Right lobe of liver (tissue), 6 donors: ENCODE measurements around the gene SH3GL1. TPM values are rescaled to one million over a fixed set of nuclear protein-coding genes. Genes with fewer than 3 reads are reported as not detected.

Experiments
- ATAC-seq, 4 donors: fragments of 200-7000 bp; cut with Tn5 transposase; one replicate each; pipeline ENCODE4 v1.9.1; 2020; ENCODE audit warnings: mild to moderate bottlenecking in 4 of 4, moderate library complexity in 4 of 4
- DNase-seq, 3 donors: peaks; one replicate each; pipeline ENCODE4 v3.0.0-alpha.2; 2020
- H3K27ac ChIP-seq, 3 donors: fragments of 200-600 bp; one replicate each; pipeline ENCODE4 v1.8.0; 2022
- H3K27me3 ChIP-seq, 2 donors: fragments of 200-600 bp; one replicate each; pipeline ENCODE4 v1.8.0; 2022
- H3K36me3 ChIP-seq, 4 donors: fragments of 200-600 bp; sonication (generic) in 1 of 4; one replicate each; pipeline versions ENCODE4 v1.5.1 to v1.8.0; 2017 to 2022; ENCODE audit warnings: control low read depth in 1 of 4
- H3K4me1 ChIP-seq, 4 donors: fragments of 200-600 bp; sonication (generic) in 1 of 4; one replicate each; pipeline versions ENCODE4 v1.5.1 to v1.8.0; 2017 to 2022; ENCODE audit warnings: control low read depth in 1 of 4
- H3K4me3 ChIP-seq, 3 donors: fragments of 200-600 bp; one replicate each; pipeline ENCODE4 v1.8.0; 2022
- H3K9me3 ChIP-seq, 4 donors: fragments of 200-600 bp; sonication (generic) in 1 of 4; one replicate each; pipeline versions ENCODE4 v1.5.1 to v1.8.0; 2017 to 2022; ENCODE audit warnings: control low read depth in 1 of 4
- CTCF ChIP-seq, 4 donors: fragments of 200-600 bp in 3 of 4; fragments of 450-650 bp in 1 of 4; IDR thresholded peaks; one replicate each; pipeline versions ENCODE4 v1.5.1 to v1.8.0; 2016 to 2022; ENCODE audit warnings: antibody characterized with exemption in 4 of 4, mild to moderate bottlenecking in 2 of 4
- POLR2A ChIP-seq: fragments of 450-650 bp; IDR thresholded peaks from one replicate; pipeline ENCODE4 v1.6.1; 2017; ENCODE audit warnings: antibody characterized with exemption, mild to moderate bottlenecking
- WGBS: methylation state at CpG from one replicate; pipeline ENCODE4 v1.1.6; 2018; ENCODE audit warnings: low coverage, low lambda C conversion rate; ENCODE audit not compliant: insufficient coverage; ENCODE audit errors: missing lambda C conversion rate; 5-methylcytosine and 5-hydroxymethylcytosine counted together
- intact Hi-C, 2 donors: fragments of 100-400 bp; cut with DNase I; formaldehyde crosslinking; loops; one replicate each; pipeline versions ENCODE4 v1.11.2 to v1.14.1; 2022
- total RNA-seq, 6 experiments: library from RNA; depleted of rRNA in 2 of 6; stranded (reverse); fragments of >200 nt in 2 of 6; fragmentation: NEBNext Ultra II Directional in 3 of 6; extraction: Animal tissue kit (Norgen Biotek cat#: 25700) in 3 of 6; gene quantifications; one replicate each; pipeline versions ENCODE4 v1.1.0 to v1.2.4, GENCODE V29; 2016 to 2023
- donor health status: DM: no; HTN: yes; CAD: no.
- donor health status: DM: no; HTN: no; CAD: no.
- donor health status: DM: no; HTN: no; CAD: no.
- donor health status: DM: no; HTN: yes; CAD: no.
- donor health status: DM: no; HTN: yes; CAD: no.

SH3GL1 gene
- total RNA-seq, 6 experiments from 2014 or later = 22.6 to 47.7 (median 25.2) TPM

GRCh38 chr19:4367781-4368127 is 32.6 kb downstream of the SH3GL1 start:
- 40% methylated on average over 1 of the region's 13 CpGs for WGBS
- TF ChIP-seq CTCF (IDR thresholded peaks at IDR 0.05) = no peak
- TF ChIP-seq POLR2A = no peak
- no peak overlapping the region for H3K27ac ChIP-seq
- H3K36me3 ChIP-seq = peaks cover 0 to 33% (median 15%) of the 10 kb centered on the region in 4 donors
- peaks cover 0 to 18% (median 5%) of the 10 kb centered on the region in 4 donors for H3K4me1 ChIP-seq
- no peak for DNase-seq
- intact Hi-C loops = no loop called here
- H3K27me3 ChIP-seq = no peaks in the 10 kb centered on the region
- H3K9me3 ChIP-seq = no peaks in the 10 kb centered on the region
- no peak overlapping the region for H3K4me3 ChIP-seq
- no peak for ATAC-seq

- intact Hi-C loops = no loop called here
- TF ChIP-seq POLR2A (no peak), CTCF (IDR thresholded peaks at IDR 0.05) (no peak)
- ATAC-seq = no peak
- Histone ChIP-seq H3K27me3 (no peaks in the 10 kb centered on the region), H3K4me1 (peaks cover 0 to 18% (median 5%) of the 10 kb centered on the region in 4 donors), H3K4me3 (no peak overlapping the region), H3K9me3 (no peaks in the 10 kb centered on the region), H3K36me3 (peaks cover 0 to 37% (median 17%) of the 10 kb centered on the region in 4 donors), H3K27ac (no peak overlapping the region)
- no peak for DNase-seq
- WGBS = 43% methylated on average over 3 of the region's 10 CpGs
Measured at GRCh38 chr19:4367336-4367723, 33.0 kb downstream of the SH3GL1 start.

- peaks cover 0 to 43% (median 21%) of the 10 kb centered on the region in 4 donors for H3K36me3 ChIP-seq
- no CpG with 5 or more reads among the region's 16 CpGs for WGBS
Measured at GRCh38 chr19:4366666-4367335, 33.5 kb downstream of the SH3GL1 start.

GRCh38 chr19:4365791-4366665 is 34.3 kb downstream of the SH3GL1 start:
- TF ChIP-seq CTCF (IDR thresholded peaks at IDR 0.05) = no peak
- no peak for TF ChIP-seq POLR2A
- Histone ChIP-seq H3K9me3 (no peaks in the 10 kb centered on the region), H3K4me3 (no peak overlapping the region), H3K36me3 (peaks cover 0 to 50% (median 19%) of the 10 kb centered on the region in 4 donors), H3K27ac (no peak overlapping the region), H3K4me1 (peaks cover 0 to 18% (median 5%) of the 10 kb centered on the region in 4 donors), H3K27me3 (no peaks in the 10 kb centered on the region)
- no peak for DNase-seq
- no peak for ATAC-seq
- 97% methylated on average over 5 of the region's 19 CpGs for WGBS
- intact Hi-C loops = no loop called here

More at GRCh38 chr19:4366666-4367335, 33.5 kb downstream of the SH3GL1 start:
- Histone ChIP-seq H3K27me3 (no peaks in the 10 kb centered on the region), H3K27ac (no peak overlapping the region), H3K9me3 (no peaks in the 10 kb centered on the region), H3K4me1 (peaks cover 0 to 18% (median 5%) of the 10 kb centered on the region in 4 donors), H3K4me3 (no peak overlapping the region)
- intact Hi-C loops = no loop called here
- TF ChIP-seq CTCF (IDR thresholded peaks at IDR 0.05) (no peak), POLR2A (no peak)
- no peak for DNase-seq
- ATAC-seq = no peak
